H9 (cell line): ENCODE measurements around the gene CAMTA1. TPM values are rescaled to one million over a fixed set of nuclear protein-coding genes. Genes with fewer than 3 reads are reported as not detected.

Experiments
- DNase-seq: peaks from one replicate; pipeline ENCODE4 v3.0.0-alpha.2; 2017
- H2AFZ ChIP-seq: one replicate; pipeline ENCODE4 v1.6.1; 2013; ENCODE audit warnings: mild to moderate bottlenecking, low read length, control low read depth, moderate library complexity
- H2AK5ac ChIP-seq: 2 replicates; pipeline ENCODE4 v1.6.1; 2013; ENCODE audit warnings: low read length, control low read depth, mixed read lengths; ENCODE audit not compliant: insufficient read length
- H2BK120ac ChIP-seq: one replicate; pipeline ENCODE4 v1.6.1; 2013; ENCODE audit warnings: low read depth, mild to moderate bottlenecking, low read length, control low read depth, inconsistent platforms; ENCODE audit not compliant: poor library complexity, severe bottlenecking
- H2BK12ac ChIP-seq: 2 replicates; pipeline ENCODE4 v1.6.1; 2013; ENCODE audit warnings: low read length, control low read depth, mixed read lengths, low read depth; ENCODE audit not compliant: insufficient read length
- H2BK15ac ChIP-seq: 2 replicates; pipeline ENCODE4 v1.6.1; 2013; ENCODE audit warnings: low read depth, low read length, control low read depth
- H2BK20ac ChIP-seq: one replicate; pipeline ENCODE4 v1.6.1; 2013; ENCODE audit warnings: low read depth, mild to moderate bottlenecking, low read length, control low read depth, inconsistent platforms; ENCODE audit not compliant: poor library complexity, severe bottlenecking
- H2BK5ac ChIP-seq: 2 replicates; pipeline ENCODE4 v1.6.1; 2013; ENCODE audit warnings: low read length, control low read depth, mixed read lengths; ENCODE audit not compliant: insufficient read length
- H3K14ac ChIP-seq: 2 replicates; pipeline ENCODE4 v1.6.1; 2013; ENCODE audit warnings: low read length, control low read depth; ENCODE audit not compliant: insufficient read depth
- H3K18ac ChIP-seq: 2 replicates; pipeline ENCODE4 v1.6.1; 2013; ENCODE audit warnings: low read depth, mild to moderate bottlenecking, mixed read lengths, low read length, control low read depth; ENCODE audit not compliant: insufficient read length
- H3K23ac ChIP-seq: 2 replicates; pipeline ENCODE4 v1.6.1; 2013; ENCODE audit warnings: low read length, control low read depth, mixed read lengths, low read depth; ENCODE audit not compliant: insufficient read length
- H3K23me2 ChIP-seq: 2 replicates; pipeline ENCODE4 v1.6.1; 2013; ENCODE audit warnings: low read depth, mild to moderate bottlenecking, mixed read lengths, low read length, control low read depth; ENCODE audit not compliant: insufficient read length, poor library complexity, severe bottlenecking
- H3K27ac ChIP-seq: 2 replicates; pipeline ENCODE4 v1.5.1; 2013; ENCODE audit warnings: low read length, control low read depth, mixed read lengths, low read depth; ENCODE audit not compliant: insufficient read length
- H3K27me3 ChIP-seq: 2 replicates; pipeline ENCODE4 v1.6.1; 2013; ENCODE audit warnings: low read length, control low read depth, inconsistent platforms; ENCODE audit not compliant: insufficient read depth
- H3K4ac ChIP-seq: 2 replicates; pipeline ENCODE4 v1.6.1; 2013; ENCODE audit warnings: low read depth, mild to moderate bottlenecking, control low read depth, inconsistent platforms, low read length, moderate library complexity
- H3K4me1 ChIP-seq: 2 replicates; pipeline ENCODE4 v1.6.1; 2013; ENCODE audit warnings: low read length, control low read depth, inconsistent platforms; ENCODE audit not compliant: insufficient read depth
- H3K4me2 ChIP-seq: 2 replicates; pipeline ENCODE4 v1.6.1; 2013; ENCODE audit warnings: low read length, control low read depth, mixed read lengths; ENCODE audit not compliant: insufficient read length, insufficient read depth
- H3K56ac ChIP-seq: 2 replicates; pipeline ENCODE4 v1.6.1; 2013; ENCODE audit warnings: low read depth, mild to moderate bottlenecking, mixed read lengths, low read length, control low read depth; ENCODE audit not compliant: insufficient read length
- H3K79me1 ChIP-seq: 2 replicates; pipeline ENCODE4 v1.6.1; 2013; ENCODE audit warnings: low read depth, mild to moderate bottlenecking, moderate library complexity, low read length, control low read depth, inconsistent platforms; ENCODE audit not compliant: insufficient read depth, poor library complexity, severe bottlenecking
- H3K79me2 ChIP-seq: 2 replicates; pipeline ENCODE4 v1.6.1; 2013; ENCODE audit warnings: low read length, control low read depth, inconsistent platforms; ENCODE audit not compliant: insufficient read depth
- H3K9ac ChIP-seq: 2 replicates; pipeline ENCODE4 v1.6.1; 2013; ENCODE audit warnings: low read length, control low read depth, mixed read lengths; ENCODE audit not compliant: insufficient read length; ENCODE audit errors: extremely low read depth
- H3K9me3 ChIP-seq: one replicate; pipeline ENCODE4 v1.6.1; 2013; ENCODE audit warnings: low read depth, low read length, inconsistent platforms; ENCODE audit not compliant: control insufficient read depth
- H3T11ph ChIP-seq: one replicate; pipeline ENCODE4 v1.6.1; 2013; ENCODE audit warnings: mild to moderate bottlenecking, low read length, control low read depth, inconsistent platforms
- H4K20me1 ChIP-seq: one replicate; pipeline ENCODE4 v1.6.1; 2013; ENCODE audit not compliant: control insufficient read depth, insufficient read length, insufficient read depth
- H4K5ac ChIP-seq: 2 replicates; pipeline ENCODE4 v1.6.1; 2013; ENCODE audit warnings: low read depth, mild to moderate bottlenecking, mixed read lengths, low read length, control low read depth; ENCODE audit not compliant: insufficient read length
- H4K8ac ChIP-seq: replicated peaks from 2 replicates; pipeline ENCODE4 v1.6.1; 2013; ENCODE audit warnings: low read length, control low read depth, mixed read lengths, low read depth; ENCODE audit not compliant: insufficient read length
- H4K91ac ChIP-seq: 2 replicates; pipeline ENCODE4 v1.6.1; 2013; ENCODE audit warnings: low read depth, mild to moderate bottlenecking, moderate library complexity, mixed read lengths, low read length, control low read depth; ENCODE audit not compliant: insufficient read length
- H3K27ac Mint-ChIP-seq, 3 experiments: 2 replicates in 2 of 3; 3 replicates in 1 of 3; pipeline ENCODE4 v1.8.0; 2020 to 2021; ENCODE audit warnings: mixed read lengths in 3 of 3, mild to moderate bottlenecking in 1 of 3, moderate library complexity in 1 of 3
- H3K27me3 Mint-ChIP-seq: 2 replicates; pipeline ENCODE4 v1.8.0; 2021; ENCODE audit warnings: low read depth, mild to moderate bottlenecking, moderate library complexity, mixed read lengths
- H3K36me3 Mint-ChIP-seq, 3 experiments: 2 replicates in 2 of 3; 3 replicates in 1 of 3; pipeline ENCODE4 v1.8.0; 2020 to 2021; ENCODE audit warnings: low read depth in 3 of 3, mixed read lengths in 3 of 3; ENCODE audit not compliant: insufficient read depth in 1 of 3
- H3K4me1 Mint-ChIP-seq, 2 experiments: 2 replicates each; pipeline ENCODE4 v1.8.0; 2020; ENCODE audit warnings: mixed read lengths in 2 of 2
- H3K4me3 Mint-ChIP-seq, 2 experiments: 2 replicates in 1 of 2; 3 replicates in 1 of 2; pipeline ENCODE4 v1.8.0; 2020 to 2021; ENCODE audit warnings: mild to moderate bottlenecking in 2 of 2, mixed read lengths in 2 of 2, moderate library complexity in 1 of 2
- H3K9me3 Mint-ChIP-seq, 2 experiments: 2 replicates in 1 of 2; 3 replicates in 1 of 2; pipeline ENCODE4 v1.8.0; 2020; ENCODE audit warnings: mild to moderate bottlenecking in 2 of 2, mixed read lengths in 2 of 2, moderate library complexity in 1 of 2
- WGBS: extraction: QIAGEN DNeasy Blood & Tissue Kit; methylation state at CpG from one replicate; pipeline ENCODE4 v1.1.7; 2013; ENCODE audit warnings: missing lambda C conversion rate, low lambda C conversion rate, mixed read lengths; ENCODE audit not compliant: insufficient read length; ENCODE audit errors: extremely low coverage; 5-methylcytosine and 5-hydroxymethylcytosine counted together
- total RNA-seq: library from RNA; stranded (reverse); gene quantifications from 2 replicates; pipeline ENCODE4 v1.2.1, GENCODE V29; 2021
- TF ChIP-seq, protein P1 (sequence below): fragments of 200-600 bp; sonication (generic); conservative IDR thresholded peaks from 3 replicates; pipeline ENCODE4 v1.8.0; 2021; ENCODE audit warnings: antibody characterized with exemption, mild to moderate bottlenecking

CAMTA1 gene
- total RNA-seq, 1 experiment from 2014 or later: 115 TPM

DNA sequence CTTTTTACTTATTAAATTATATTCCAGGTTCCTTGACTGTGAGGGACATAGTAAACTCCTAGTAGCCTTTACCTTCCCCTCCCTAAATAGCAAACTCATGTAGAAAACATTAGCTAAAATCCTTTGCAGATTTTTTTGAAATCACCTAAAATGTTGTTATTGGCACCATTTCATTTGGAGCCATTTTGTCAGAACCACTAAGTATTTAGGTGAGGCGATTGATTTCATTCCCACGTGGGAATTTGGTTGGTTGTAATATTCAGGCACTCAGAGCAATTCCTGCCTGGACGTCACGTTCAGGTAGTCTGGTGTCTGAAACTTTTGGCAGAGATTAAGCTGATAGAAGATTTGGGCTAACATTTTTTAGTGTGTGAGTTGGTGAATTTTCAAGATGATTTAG lies 84.3 kb downstream of the CAMTA1 start:
- Mint-ChIP-seq H3K4me1 (peaks cover 59 to 62% of the 10 kb centered on the region in 2 experiments), H3K27ac (no peak overlapping the region), H3K9me3 (no peaks in the 10 kb centered on the region), H3K4me3 (no peak overlapping the region), H3K36me3 (peaks cover 0 to 5% (median 4%) of the 10 kb centered on the region in 3 experiments; a peak in 4 of 7 replicates), H3K27me3 (no peaks in the 10 kb centered on the region)
- H2AFZ ChIP-seq: no peak overlapping the region
- no peak overlapping the region for H3K4me2 ChIP-seq
- H3T11ph ChIP-seq: no peak overlapping the region
- H4K20me1 ChIP-seq: no peaks in the 10 kb centered on the region
- H2BK120ac ChIP-seq: no peak overlapping the region
- no peak overlapping the region for H2BK12ac ChIP-seq
- H4K5ac ChIP-seq: no peak overlapping the region
- no peak overlapping the region for H3K27ac ChIP-seq
- H4K91ac ChIP-seq: no peak overlapping the region
- no peak overlapping the region for H2BK20ac ChIP-seq
- no peaks in the 10 kb centered on the region for H3K9me3 ChIP-seq
- no peak overlapping the region for H3K4ac ChIP-seq
- H3K23ac ChIP-seq: no peak overlapping the region
- H3K27me3 ChIP-seq: no peaks in the 10 kb centered on the region
- no peak overlapping the region for H3K9ac ChIP-seq
- H3K4me1 ChIP-seq: peaks cover 8% of the 10 kb centered on the region; the same call in 1 of the 2 replicates
- TF ChIP-seq, protein P1, sequence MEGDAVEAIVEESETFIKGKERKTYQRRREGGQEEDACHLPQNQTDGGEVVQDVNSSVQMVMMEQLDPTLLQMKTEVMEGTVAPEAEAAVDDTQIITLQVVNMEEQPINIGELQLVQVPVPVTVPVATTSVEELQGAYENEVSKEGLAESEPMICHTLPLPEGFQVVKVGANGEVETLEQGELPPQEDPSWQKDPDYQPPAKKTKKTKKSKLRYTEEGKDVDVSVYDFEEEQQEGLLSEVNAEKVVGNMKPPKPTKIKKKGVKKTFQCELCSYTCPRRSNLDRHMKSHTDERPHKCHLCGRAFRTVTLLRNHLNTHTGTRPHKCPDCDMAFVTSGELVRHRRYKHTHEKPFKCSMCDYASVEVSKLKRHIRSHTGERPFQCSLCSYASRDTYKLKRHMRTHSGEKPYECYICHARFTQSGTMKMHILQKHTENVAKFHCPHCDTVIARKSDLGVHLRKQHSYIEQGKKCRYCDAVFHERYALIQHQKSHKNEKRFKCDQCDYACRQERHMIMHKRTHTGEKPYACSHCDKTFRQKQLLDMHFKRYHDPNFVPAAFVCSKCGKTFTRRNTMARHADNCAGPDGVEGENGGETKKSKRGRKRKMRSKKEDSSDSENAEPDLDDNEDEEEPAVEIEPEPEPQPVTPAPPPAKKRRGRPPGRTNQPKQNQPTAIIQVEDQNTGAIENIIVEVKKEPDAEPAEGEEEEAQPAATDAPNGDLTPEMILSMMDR: no peak
- H3K79me2 ChIP-seq: no peaks in the 10 kb centered on the region; the same call in 1 of the 2 replicates
- H3K23me2 ChIP-seq: no peaks in the 10 kb centered on the region
- H4K8ac ChIP-seq: no peak overlapping the region
- no peak overlapping the region for H2BK5ac ChIP-seq
- H3K79me1 ChIP-seq: peaks cover 3% of the 10 kb centered on the region
- H2AK5ac ChIP-seq: no peak overlapping the region
- no CpG with 5 or more reads among the region's 4 CpGs for WGBS
- no peak for DNase-seq
- H3K18ac ChIP-seq: no peak overlapping the region
- H3K14ac ChIP-seq: no peak overlapping the region
- no peak overlapping the region for H3K56ac ChIP-seq
- H2BK15ac ChIP-seq: no peak overlapping the region
